OCI-LY1 (cell line): ENCODE data around the gene HNRNPLL.

Experiments
- CTCF ChIP-seq: fragments of 200-600 bp; sonication (generic), shearing (Covaris generic); IDR thresholded peaks from 2 replicates; pipeline ENCODE4 v1.5.1; 2017; ENCODE audit warnings: mild to moderate bottlenecking, antibody characterized with exemption, low read length, moderate library complexity, mixed read lengths
- EZH2 ChIP-seq: fragments of 200-600 bp; sonication (generic), shearing (Covaris generic); IDR thresholded peaks from 2 replicates; pipeline ENCODE4 v1.8.0; 2017; ENCODE audit warnings: borderline replicate concordance, mixed run types, mild to moderate bottlenecking, antibody characterized with exemption, low read length, moderate library complexity, mixed read lengths

GRCh38 chr2:38602732-38603401 lies at the start of gene HNRNPLL:
- TF ChIP-seq CTCF: no peak
- TF ChIP-seq EZH2: no peak
